Measurements from ENCODE around the gene PFDN2.
"Not testable (repeated sequence)": the region's sequence is repeated elsewhere in the genome, so short reads cannot be mapped to it uniquely, and the experiment has no call there.

Gene PFDN2

GRCh38 chr1:161080441-161081405, 37.1 kb downstream of the PFDN2 start:
- no peak for DNase-seq (ENCODE audit: low read depth, low spot score)

- no peak for DNase-seq (ENCODE audit: low read depth, low spot score)
Observed at GRCh38 chr1:161079436-161080110, 38.3 kb downstream of the PFDN2 start.

GRCh38 chr1:161077426-161077825, 40.4 kb downstream of the PFDN2 start:
- no peak for DNase-seq (ENCODE audit: low read depth, low spot score)

- no peak for DNase-seq (ENCODE audit: low read depth, low spot score)
Observed at GRCh38 chr1:161076410-161076809, 41.4 kb downstream of the PFDN2 start.

GRCh38 chr1:161074676-161075368, 43.0 kb downstream of the PFDN2 start:
- no peak for DNase-seq (ENCODE audit: low read depth, low spot score)

GRCh38 chr1:161073474-161074121, 44.2 kb downstream of the PFDN2 start:
- DNase-seq (ENCODE audit: low read depth, low spot score), result no peak

GRCh38 chr1:161072751-161073449, 44.9 kb downstream of the PFDN2 start:
- DNase-seq (ENCODE audit: low read depth, low spot score), result no peak

GRCh38 chr1:161071886-161072371, 45.9 kb downstream of the PFDN2 start:
- no peak for DNase-seq (ENCODE audit: low read depth, low spot score)

- DNase-seq (ENCODE audit: low read depth, low spot score), result no peak
Observed at GRCh38 chr1:161070761-161071160, 47.1 kb downstream of the PFDN2 start.

GRCh38 chr1:161069731-161070270, 48.0 kb downstream of the PFDN2 start, which contains the start of gene ARHGAP30:
TSS of gene ARHGAP30 (minus strand) at chr1:161069891. CDS start at chr1:161069624, 267 bp downstream.
- DNase-seq (ENCODE audit: low read depth, low spot score), result no peak

- no peak for DNase-seq (ENCODE audit: low read depth, low spot score)
Observed at GRCh38 chr1:161069241-161069640, 48.6 kb downstream of the PFDN2 start.

GRCh38 chr1:161068306-161069234, 49.3 kb downstream of the PFDN2 start:
- DNase-seq (ENCODE audit: low read depth, low spot score), result no peak

- DNase-seq (ENCODE audit: low read depth, low spot score), result no peak
Observed at GRCh38 chr1:161066694-161067093, 51.1 kb downstream of the PFDN2 start.

GRCh38 chr1:161065681-161066080, 52.2 kb downstream of the PFDN2 start:
- DNase-seq (ENCODE audit: low read depth, low spot score), result not testable (repeated sequence)

- not testable (repeated sequence) for DNase-seq (ENCODE audit: low read depth, low spot score)
Observed at GRCh38 chr1:161063936-161064335, 53.9 kb downstream of the PFDN2 start.

- DNase-seq (ENCODE audit: low read depth, low spot score), result no peak
Observed at GRCh38 chr1:161061419-161061818, 56.4 kb downstream of the PFDN2 start.

GRCh38 chr1:161059293-161059692, 58.5 kb downstream of the PFDN2 start:
- no peak for DNase-seq (ENCODE audit: low read depth, low spot score)

GRCh38 chr1:161054805-161055204, 63.0 kb downstream of the PFDN2 start:
- DNase-seq (ENCODE audit: low read depth, low spot score), result no peak

GRCh38 chr1:161054232-161054631, 63.6 kb downstream of the PFDN2 start:
- DNase-seq (ENCODE audit: low read depth, low spot score), result no peak
